ENCODE measurements around the gene PHLPP1. TPM values are rescaled to one million over a fixed set of nuclear protein-coding genes. Genes with fewer than 3 reads are reported as not detected.

PHLPP1 gene
- total and polyA plus RNA-seq, 2 donors: 6.6 to 27.3 TPM

DNA sequence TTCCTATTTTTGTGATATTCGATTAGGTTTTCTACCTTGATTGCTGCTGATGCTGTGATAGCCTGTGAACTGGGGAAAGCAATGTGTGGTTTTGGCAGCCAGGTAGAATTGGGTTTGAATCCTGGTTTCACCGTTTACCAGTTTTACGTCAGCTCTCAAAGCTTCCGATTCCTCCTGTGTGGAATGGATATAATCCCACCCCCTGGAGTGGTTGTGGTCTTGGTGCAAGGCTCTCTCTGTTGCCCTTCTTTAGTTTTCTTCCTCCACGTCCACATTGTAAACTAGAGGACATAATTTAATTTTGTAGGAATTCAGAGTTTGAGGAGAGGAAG is 45.0 kb downstream of the PHLPP1 start:
- DNase-seq (ENCODE audit: extremely low spot score): no peak
- WGBS: 74% methylated on average over 5 of the region's 5 CpGs
- Histone ChIP-seq H3K4me1 (ENCODE audit: insufficient read depth) (no peaks in the 10 kb centered on the region), H3K27ac (ENCODE audit: low read depth) (no peak overlapping the region), H3K36me3 (ENCODE audit: insufficient read depth) (peaks cover 2% of the 10 kb centered on the region), H3K4me3 (ENCODE audit: low read depth, low read length) (no peak overlapping the region)

GRCh38 chr18:62763101-62763521 is 47.8 kb downstream of the PHLPP1 start:
- WGBS: 75% methylated on average over 7 of the region's 7 CpGs

GRCh38 chr18:62766266-62766665 is 50.9 kb downstream of the PHLPP1 start:
- no peak for DNase-seq (ENCODE audit: extremely low spot score)
- WGBS: 73% methylated on average over 4 of the region's 4 CpGs
- no peak overlapping the region for H3K27ac ChIP-seq (ENCODE audit: low read depth)
- no peaks in the 10 kb centered on the region for H3K4me1 ChIP-seq (ENCODE audit: insufficient read depth)
- peaks cover 2% of the 10 kb centered on the region for H3K36me3 ChIP-seq (ENCODE audit: insufficient read depth)
- H3K4me3 ChIP-seq (ENCODE audit: low read depth, low read length): no peak overlapping the region

More at GRCh38 chr18:62763101-62763521, 47.8 kb downstream of the PHLPP1 start:
- Histone ChIP-seq H3K36me3 (ENCODE audit: insufficient read depth) (peaks cover 2% of the 10 kb centered on the region), H3K4me1 (ENCODE audit: insufficient read depth) (no peaks in the 10 kb centered on the region), H3K27ac (ENCODE audit: low read depth) (no peak overlapping the region), H3K4me3 (ENCODE audit: low read depth, low read length) (no peak overlapping the region)
- DNase-seq (ENCODE audit: extremely low spot score): no peak

- Histone ChIP-seq H3K36me3 (ENCODE audit: insufficient read depth) (peaks cover 2% of the 10 kb centered on the region), H3K4me3 (ENCODE audit: low read depth, low read length) (no peak overlapping the region), H3K4me1 (ENCODE audit: insufficient read depth) (no peaks in the 10 kb centered on the region), H3K27ac (ENCODE audit: low read depth) (no peak overlapping the region)
- DNase-seq (ENCODE audit: extremely low spot score): no peak
- 93% methylated on average over 5 of the region's 5 CpGs for WGBS
These were observed 52.0 kb downstream of the PHLPP1 start for GRCh38 chr18:62767321-62767720.

- 58% methylated on average over 3 of the region's 3 CpGs for WGBS
- DNase-seq (ENCODE audit: extremely low spot score): no peak
- no peaks in the 10 kb centered on the region for H3K4me1 ChIP-seq (ENCODE audit: insufficient read depth)
- H3K4me3 ChIP-seq (ENCODE audit: low read depth, low read length): no peak overlapping the region
- H3K36me3 ChIP-seq (ENCODE audit: insufficient read depth): peaks cover 2% of the 10 kb centered on the region
- H3K27ac ChIP-seq (ENCODE audit: low read depth): peak overlapping the region; percentile 38
These were observed 52.7 kb downstream of the PHLPP1 start for GRCh38 chr18:62767836-62768557.

DNA sequence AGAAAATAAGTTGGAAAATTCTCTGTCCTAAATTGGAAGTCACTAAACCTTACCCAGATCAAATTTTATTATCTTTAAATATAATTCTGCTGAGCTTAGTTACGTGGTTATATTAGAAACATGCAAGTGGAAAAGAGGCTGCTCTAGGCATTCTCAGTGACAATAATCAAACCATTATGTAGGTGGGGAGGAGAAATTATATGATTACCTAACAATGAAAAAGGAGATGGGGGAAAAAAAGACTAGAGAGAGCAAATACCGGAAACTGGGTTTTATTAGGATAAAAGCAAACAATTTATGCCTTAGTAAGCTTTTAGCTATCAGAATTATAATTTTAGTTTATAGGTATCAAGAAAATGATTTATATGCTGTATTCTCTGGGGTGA is 53.2 kb downstream of the PHLPP1 start:
- Histone ChIP-seq H3K4me1 (ENCODE audit: insufficient read depth) (no peaks in the 10 kb centered on the region), H3K4me3 (ENCODE audit: low read depth, low read length) (no peak overlapping the region), H3K27ac (ENCODE audit: low read depth) (no peak overlapping the region), H3K36me3 (ENCODE audit: insufficient read depth) (peaks cover 2% of the 10 kb centered on the region)
- WGBS: 61% methylated on average over 2 of the region's 2 CpGs
- DNase-seq (ENCODE audit: extremely low spot score): no peak

GRCh38 chr18:62769216-62769615 is 53.9 kb downstream of the PHLPP1 start:
- DNase-seq (ENCODE audit: extremely low spot score): no peak
- peaks cover 2% of the 10 kb centered on the region for H3K4me1 ChIP-seq (ENCODE audit: insufficient read depth)
- no peak overlapping the region for H3K4me3 ChIP-seq (ENCODE audit: low read depth, low read length)
- 48% methylated on average over 2 of the region's 2 CpGs for WGBS
- H3K27ac ChIP-seq (ENCODE audit: low read depth): no peak overlapping the region
- H3K36me3 ChIP-seq (ENCODE audit: insufficient read depth): peaks cover 2% of the 10 kb centered on the region

GRCh38 chr18:62771494-62772270 is 56.3 kb downstream of the PHLPP1 start:
- DNase-seq (ENCODE audit: extremely low spot score): no peak
- H3K4me1 ChIP-seq (ENCODE audit: insufficient read depth): peaks cover 2% of the 10 kb centered on the region
- H3K27ac ChIP-seq (ENCODE audit: low read depth): no peak overlapping the region
- WGBS: 95% methylated on average over 4 of the region's 4 CpGs
- H3K4me3 ChIP-seq (ENCODE audit: low read depth, low read length): no peak overlapping the region
- no peaks in the 10 kb centered on the region for H3K36me3 ChIP-seq (ENCODE audit: insufficient read depth)

- WGBS: 89% methylated on average over 2 of the region's 2 CpGs
- H3K4me1 ChIP-seq (ENCODE audit: insufficient read depth): peaks cover 2% of the 10 kb centered on the region
- no peaks in the 10 kb centered on the region for H3K36me3 ChIP-seq (ENCODE audit: insufficient read depth)
- DNase-seq (ENCODE audit: extremely low spot score): no peak
- no peak overlapping the region for H3K27ac ChIP-seq (ENCODE audit: low read depth)
- H3K4me3 ChIP-seq (ENCODE audit: low read depth, low read length): no peak overlapping the region
These were observed 57.7 kb downstream of the PHLPP1 start for GRCh38 chr18:62772860-62773584.

- Histone ChIP-seq H3K36me3 (ENCODE audit: insufficient read depth) (no peaks in the 10 kb centered on the region), H3K4me3 (ENCODE audit: low read depth, low read length) (no peak overlapping the region), H3K27ac (ENCODE audit: low read depth) (no peak overlapping the region), H3K4me1 (ENCODE audit: insufficient read depth) (peaks cover 2% of the 10 kb centered on the region)
- no peak for DNase-seq (ENCODE audit: extremely low spot score)
- WGBS: 94% methylated on average over 3 of the region's 3 CpGs
These were observed 58.4 kb downstream of the PHLPP1 start for GRCh38 chr18:62773691-62774090.

DNA sequence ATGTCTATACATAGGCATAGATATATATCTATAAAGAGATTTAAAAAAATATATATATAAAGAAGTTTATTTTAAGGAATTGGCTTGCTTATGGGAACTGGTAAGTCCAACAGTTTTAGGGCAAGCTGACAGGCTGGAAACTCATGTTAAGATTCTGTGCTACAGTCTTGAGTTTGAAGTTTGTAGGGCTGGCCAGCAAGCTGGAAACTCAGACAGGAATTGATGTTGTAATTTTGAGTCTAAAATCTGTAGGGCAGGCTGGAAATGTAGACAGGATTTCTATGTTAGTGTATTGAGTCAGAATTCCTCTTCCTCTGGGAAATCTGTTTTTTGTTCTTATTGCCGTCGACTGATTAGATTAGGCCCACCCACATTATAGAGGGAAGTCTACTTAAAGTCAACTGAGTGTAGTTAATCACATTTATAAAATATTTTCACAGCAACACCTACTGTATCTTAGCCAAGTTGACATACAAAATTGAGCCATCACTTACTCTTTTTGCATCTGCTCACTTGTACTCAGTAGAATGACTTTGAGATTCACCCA is 60.8 kb downstream of the PHLPP1 start:
- no peak overlapping the region for H3K27ac ChIP-seq (ENCODE audit: low read depth)
- H3K36me3 ChIP-seq (ENCODE audit: insufficient read depth): no peaks in the 10 kb centered on the region
- WGBS: 89% methylated on average over 2 of the region's 2 CpGs
- H3K4me1 ChIP-seq (ENCODE audit: insufficient read depth): peaks cover 2% of the 10 kb centered on the region
- H3K4me3 ChIP-seq (ENCODE audit: low read depth, low read length): no peak overlapping the region
- DNase-seq (ENCODE audit: extremely low spot score): no peak

- H3K4me3 ChIP-seq (ENCODE audit: low read depth, low read length): no peak overlapping the region
- DNase-seq (ENCODE audit: extremely low spot score): no peak
- WGBS: 92% methylated on average over 1 of the region's 1 CpG
- peaks cover 2% of the 10 kb centered on the region for H3K4me1 ChIP-seq (ENCODE audit: insufficient read depth)
- no peaks in the 10 kb centered on the region for H3K36me3 ChIP-seq (ENCODE audit: insufficient read depth)
- H3K27ac ChIP-seq (ENCODE audit: low read depth): no peak overlapping the region
These were observed 62.5 kb downstream of the PHLPP1 start for GRCh38 chr18:62777814-62778213.

DNA sequence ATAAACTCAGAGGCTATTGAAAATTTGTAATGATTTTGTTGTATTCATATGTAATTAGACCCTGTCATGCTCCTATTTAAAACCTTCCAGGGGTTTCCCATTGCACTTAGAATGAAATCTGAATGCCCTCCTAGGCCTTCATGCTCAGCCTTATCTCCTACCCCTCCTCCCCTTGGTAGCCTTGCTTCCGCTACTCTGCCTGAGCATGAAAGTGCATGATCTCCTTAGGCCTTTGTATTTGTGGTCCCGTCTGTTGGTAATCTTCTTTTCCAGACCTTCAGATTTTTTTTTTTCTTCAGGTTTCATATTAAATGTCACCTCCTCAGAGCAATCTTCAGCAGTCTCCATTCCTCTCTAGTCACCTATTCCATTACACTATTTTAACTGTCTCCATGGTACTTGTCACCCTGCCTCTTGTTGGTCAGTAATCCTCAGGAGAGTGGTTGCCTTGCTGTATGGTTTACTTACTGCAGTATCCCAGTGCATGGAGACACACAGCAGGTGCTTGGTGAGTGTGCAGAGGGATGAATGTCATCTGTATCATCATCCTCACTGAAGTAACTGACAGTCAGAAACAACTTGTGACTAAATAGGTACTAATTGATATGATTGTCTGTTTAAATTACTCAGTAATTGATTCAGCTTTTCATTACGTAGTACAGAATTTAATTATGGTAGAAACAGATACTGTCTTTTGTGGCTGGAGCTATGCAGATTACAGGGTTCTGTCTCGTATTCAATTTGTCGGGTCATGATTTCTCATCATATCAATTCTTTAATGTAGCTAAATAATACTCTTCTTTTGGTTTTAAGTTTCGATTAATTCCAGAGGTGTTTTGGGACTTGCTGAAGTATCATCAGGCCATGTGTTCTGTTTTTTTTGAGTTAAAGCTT is 63.9 kb downstream of the PHLPP1 start:
- Histone ChIP-seq H3K4me3 (ENCODE audit: low read depth, low read length) (no peak overlapping the region), H3K36me3 (ENCODE audit: insufficient read depth) (no peaks in the 10 kb centered on the region), H3K4me1 (ENCODE audit: insufficient read depth) (no peaks in the 10 kb centered on the region), H3K27ac (ENCODE audit: low read depth) (no peak overlapping the region)
- WGBS: 95% methylated on average over 6 of the region's 6 CpGs
- DNase-seq (ENCODE audit: extremely low spot score): no peak

All from urinary bladder (tissue), 4 donors.